ENCODE data around the gene KIRREL3.

Gene KIRREL3

DNA sequence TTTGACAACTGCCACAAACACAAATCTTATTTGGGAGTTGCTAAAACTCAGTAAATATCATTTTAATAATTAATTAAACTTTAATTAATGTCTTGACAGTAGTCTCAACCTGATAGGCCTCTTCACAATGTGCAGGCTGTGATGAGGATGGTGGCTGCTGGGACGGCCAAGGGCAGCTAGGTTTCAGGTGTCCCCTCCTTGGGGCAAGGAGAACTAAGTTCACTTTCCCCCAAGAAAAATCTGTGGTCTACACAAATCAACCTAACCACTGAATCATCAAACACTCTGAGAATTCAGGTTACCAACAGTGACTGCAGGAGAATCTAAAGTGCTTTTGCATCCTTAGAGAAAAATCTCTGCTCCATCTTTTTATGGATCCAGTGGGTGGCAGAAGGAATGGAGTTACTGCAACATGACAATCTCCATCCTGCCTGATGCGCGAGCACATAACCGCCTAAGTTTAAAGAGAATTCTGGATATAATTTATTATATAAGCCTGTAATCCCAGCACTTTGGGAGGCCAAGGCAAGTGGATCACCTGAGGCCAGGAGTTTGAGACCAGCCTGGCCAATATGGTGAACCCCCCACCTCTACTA is 289.7 kb downstream of the KIRREL3 start:
- TF ChIP-seq, protein P1, sequence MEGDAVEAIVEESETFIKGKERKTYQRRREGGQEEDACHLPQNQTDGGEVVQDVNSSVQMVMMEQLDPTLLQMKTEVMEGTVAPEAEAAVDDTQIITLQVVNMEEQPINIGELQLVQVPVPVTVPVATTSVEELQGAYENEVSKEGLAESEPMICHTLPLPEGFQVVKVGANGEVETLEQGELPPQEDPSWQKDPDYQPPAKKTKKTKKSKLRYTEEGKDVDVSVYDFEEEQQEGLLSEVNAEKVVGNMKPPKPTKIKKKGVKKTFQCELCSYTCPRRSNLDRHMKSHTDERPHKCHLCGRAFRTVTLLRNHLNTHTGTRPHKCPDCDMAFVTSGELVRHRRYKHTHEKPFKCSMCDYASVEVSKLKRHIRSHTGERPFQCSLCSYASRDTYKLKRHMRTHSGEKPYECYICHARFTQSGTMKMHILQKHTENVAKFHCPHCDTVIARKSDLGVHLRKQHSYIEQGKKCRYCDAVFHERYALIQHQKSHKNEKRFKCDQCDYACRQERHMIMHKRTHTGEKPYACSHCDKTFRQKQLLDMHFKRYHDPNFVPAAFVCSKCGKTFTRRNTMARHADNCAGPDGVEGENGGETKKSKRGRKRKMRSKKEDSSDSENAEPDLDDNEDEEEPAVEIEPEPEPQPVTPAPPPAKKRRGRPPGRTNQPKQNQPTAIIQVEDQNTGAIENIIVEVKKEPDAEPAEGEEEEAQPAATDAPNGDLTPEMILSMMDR (IDR thresholded peaks at IDR 0.05; ENCODE audit: low read depth, low read length), result no peak

GRCh38 chr11:126707498-126707897 is 293.1 kb downstream of the KIRREL3 start:
- no peak overlapping the region for H3K4me3 ChIP-seq (ENCODE audit: low read depth, low read length)
- TF ChIP-seq, protein P1 (IDR thresholded peaks at IDR 0.05; ENCODE audit: low read depth, low read length), result no peak

More for the DNA sequence above, 289.7 kb downstream of the KIRREL3 start:
- no peak overlapping the region for H3K4me3 ChIP-seq (ENCODE audit: low read depth, low read length)

- TF ChIP-seq, protein P1 (IDR thresholded peaks at IDR 0.05; ENCODE audit: low read depth, low read length), result no peak
- no peak overlapping the region for H3K4me3 ChIP-seq (ENCODE audit: low read depth, low read length)
Observed at GRCh38 chr11:126704096-126704495, 296.5 kb downstream of the KIRREL3 start.

GRCh38 chr11:126703662-126704061 is 296.9 kb downstream of the KIRREL3 start:
- H3K4me3 ChIP-seq (ENCODE audit: low read depth, low read length), result no peak overlapping the region
- TF ChIP-seq, protein P1 (IDR thresholded peaks at IDR 0.05; ENCODE audit: low read depth, low read length), result no peak

DNA sequence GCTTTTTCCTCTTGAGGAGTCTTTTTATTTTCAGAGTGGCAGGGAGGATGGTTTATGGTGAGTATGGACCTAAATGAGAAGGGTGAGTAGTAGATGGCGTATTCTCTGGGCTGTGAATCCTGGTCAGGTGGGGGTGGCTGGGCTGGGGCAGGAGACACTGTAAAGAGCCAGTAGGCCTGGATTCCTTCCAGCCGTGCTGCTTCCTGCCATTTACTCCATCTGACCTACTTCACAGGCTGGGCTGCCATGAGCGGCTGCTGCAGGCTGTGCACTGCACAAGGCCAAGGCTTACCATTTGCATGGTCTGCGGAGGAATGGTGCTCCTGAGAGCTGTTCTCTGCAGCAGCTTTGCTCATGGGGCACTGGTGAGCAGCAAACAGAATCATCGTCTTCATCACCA is 297.6 kb downstream of the KIRREL3 start:
- TF ChIP-seq, protein P1 (IDR thresholded peaks at IDR 0.05; ENCODE audit: low read depth, low read length), result no peak
- no peak overlapping the region for H3K4me3 ChIP-seq (ENCODE audit: low read depth, low read length)

- TF ChIP-seq, protein P1 (IDR thresholded peaks at IDR 0.05; ENCODE audit: low read depth, low read length), result no peak
Observed at GRCh38 chr11:126702165-126702720, 298.3 kb downstream of the KIRREL3 start.

GRCh38 chr11:126701520-126701897 is 299.1 kb downstream of the KIRREL3 start:
- H3K4me3 ChIP-seq (ENCODE audit: low read depth, low read length), result no peak overlapping the region
- TF ChIP-seq, protein P1 (IDR thresholded peaks at IDR 0.05; ENCODE audit: low read depth, low read length), result no peak

More at GRCh38 chr11:126702165-126702720, 298.3 kb downstream of the KIRREL3 start:
- no peak overlapping the region for H3K4me3 ChIP-seq (ENCODE audit: low read depth, low read length)

Measured in WI38 (cell line).